Psoas muscle (tissue), 8 donors: ENCODE results near the gene IFFO2. TPM values are rescaled to one million over a fixed set of nuclear protein-coding genes. Genes with fewer than 3 reads are reported as not detected.

Experiments used
- ATAC-seq, 4 donors: fragments of 200-7000 bp; cut with Tn5 transposase; one replicate each; pipeline ENCODE4 v1.9.1; 2020; ENCODE audit warnings: moderate library complexity in 3 of 4, mild to moderate bottlenecking in 2 of 4
- DNase-seq, 2 donors: peaks; one replicate each; pipeline ENCODE4 v3.0.0-alpha.2; 2020
- H3K27ac ChIP-seq: fragments of 200-600 bp; one replicate; pipeline ENCODE4 v1.8.0; 2022
- H3K27me3 ChIP-seq, 3 donors: fragments of 200-600 bp in 1 of 3; one replicate each; pipeline versions ENCODE4 v1.6.1 to v1.8.0; 2013 to 2022; ENCODE audit warnings: low read length in 2 of 3, mild to moderate bottlenecking in 2 of 3, moderate library complexity in 1 of 3; ENCODE audit not compliant: insufficient read depth in 3 of 3
- H3K36me3 ChIP-seq, 2 donors: fragments of 200-600 bp in 1 of 2; one replicate each; pipeline versions ENCODE4 v1.6.1 to v1.8.0; 2013 to 2022; ENCODE audit warnings: low read depth in 1 of 2, mild to moderate bottlenecking in 1 of 2, moderate library complexity in 1 of 2; ENCODE audit not compliant: insufficient read depth in 1 of 2
- H3K4me1 ChIP-seq: fragments of 200-600 bp; one replicate; pipeline ENCODE4 v1.8.0; 2022
- H3K4me3 ChIP-seq: fragments of 200-600 bp; one replicate; pipeline ENCODE4 v1.8.0; 2022; ENCODE audit warnings: mild to moderate bottlenecking
- H3K9me3 ChIP-seq: fragments of 200-600 bp; one replicate; pipeline ENCODE4 v1.8.0; 2022
- WGBS, 3 donors: extraction: QIAGEN DNeasy Blood & Tissue Kit; methylation state at CpG; one replicate each; pipeline versions ENCODE4 v1.1.6 to v1.1.7; 2013; 5-methylcytosine and 5-hydroxymethylcytosine counted together
- intact Hi-C, 2 donors: fragments of 100-400 bp; cut with DNase I; formaldehyde crosslinking; loops; one replicate each; pipeline versions ENCODE4 v1.11.0 to v1.14.2; 2022
- polyA plus RNA-seq, 3 donors: library from polyadenylated mRNA; stranded (reverse); fragments of 200-250 nt; gene quantifications; one replicate each; pipeline ENCODE4 v1.2.3, GENCODE V29; 2013
- total RNA-seq, 4 donors: library from RNA; stranded (reverse); fragmentation: NEBNext Ultra II Directional in 2 of 4; extraction: Animal tissue kit (Norgen Biotek cat#: 25700) in 2 of 4; gene quantifications; one replicate each; pipeline versions ENCODE4 v1.2.1 to v1.2.4, GENCODE V29; 2021 to 2023
- TF ChIP-seq, protein P1 (sequence below): fragments of 200-600 bp; IDR thresholded peaks from one replicate; pipeline ENCODE4 v1.8.0; 2022; ENCODE audit warnings: antibody characterized with exemption
- donor health status: healthy with polysubstance abuse.
- donor health status: DM: no; HTN: no; CAD: no; lungs with moderate emphysema.
- donor health status: Bipolar disorder and iron deficiency.
- donor health status: healthy.
- donor health status: DM: yes; HTN: yes; CAD: no.
- donor health status: DM: no; HTN: no; CAD: no.
- donor health status: DM: no; HTN: no; CAD: no.
- donor health status: DM: yes; HTN: yes; CAD: no.

Gene IFFO2
- total and polyA plus RNA-seq, 7 donors: 0.94 to 14.0 (median 3.7) TPM

DNA sequence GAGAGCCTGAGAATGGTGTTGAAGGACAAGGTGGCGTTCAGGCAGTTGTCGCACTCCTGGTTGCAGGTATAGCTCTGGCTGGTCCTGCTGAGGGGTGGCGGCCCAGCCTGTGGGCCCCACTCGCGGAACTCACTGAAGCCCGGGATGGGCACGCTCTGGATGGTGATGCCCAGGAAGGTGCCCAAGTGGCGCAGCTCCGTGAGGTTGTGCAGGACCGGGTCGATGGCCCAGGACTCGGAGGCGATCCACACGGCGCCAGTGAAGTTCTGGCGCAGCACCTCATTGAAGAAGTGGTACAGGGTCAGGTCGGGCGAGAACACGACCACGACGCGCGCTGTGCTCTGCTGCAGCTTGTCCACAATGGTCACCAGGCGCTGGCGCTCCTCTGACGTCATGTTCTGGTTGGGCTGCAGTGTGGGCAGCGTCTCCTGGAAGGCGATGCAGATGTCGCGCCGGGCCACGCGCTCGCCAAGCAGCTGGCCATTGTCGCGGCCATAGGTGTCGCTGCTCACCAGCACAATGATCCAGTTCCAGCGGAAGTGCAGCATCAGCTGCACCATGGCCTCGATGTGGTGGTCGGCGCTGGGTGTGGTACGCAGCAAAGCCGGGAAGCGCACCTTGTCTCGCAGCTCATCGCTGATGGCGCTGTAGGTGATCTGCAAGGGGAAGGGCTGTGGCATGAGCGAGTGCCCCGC lies 102.0 kb downstream of the IFFO2 start:
- no peak for DNase-seq
- no peak for ATAC-seq
- H3K27ac ChIP-seq: no peak overlapping the region
- 89 to 92% (median 90%) methylated on average over 49 of the region's 49 CpGs for WGBS, 3 donors
- peaks cover 0 to 6% (median 2%) of the 10 kb centered on the region in 3 donors for H3K27me3 ChIP-seq
- no peaks in the 10 kb centered on the region for H3K36me3 ChIP-seq
- no peaks in the 10 kb centered on the region for H3K4me1 ChIP-seq
- H3K9me3 ChIP-seq: no peaks in the 10 kb centered on the region
- intact Hi-C loops: no loop called here
- H3K4me3 ChIP-seq: no peak overlapping the region
- TF ChIP-seq, protein P1, sequence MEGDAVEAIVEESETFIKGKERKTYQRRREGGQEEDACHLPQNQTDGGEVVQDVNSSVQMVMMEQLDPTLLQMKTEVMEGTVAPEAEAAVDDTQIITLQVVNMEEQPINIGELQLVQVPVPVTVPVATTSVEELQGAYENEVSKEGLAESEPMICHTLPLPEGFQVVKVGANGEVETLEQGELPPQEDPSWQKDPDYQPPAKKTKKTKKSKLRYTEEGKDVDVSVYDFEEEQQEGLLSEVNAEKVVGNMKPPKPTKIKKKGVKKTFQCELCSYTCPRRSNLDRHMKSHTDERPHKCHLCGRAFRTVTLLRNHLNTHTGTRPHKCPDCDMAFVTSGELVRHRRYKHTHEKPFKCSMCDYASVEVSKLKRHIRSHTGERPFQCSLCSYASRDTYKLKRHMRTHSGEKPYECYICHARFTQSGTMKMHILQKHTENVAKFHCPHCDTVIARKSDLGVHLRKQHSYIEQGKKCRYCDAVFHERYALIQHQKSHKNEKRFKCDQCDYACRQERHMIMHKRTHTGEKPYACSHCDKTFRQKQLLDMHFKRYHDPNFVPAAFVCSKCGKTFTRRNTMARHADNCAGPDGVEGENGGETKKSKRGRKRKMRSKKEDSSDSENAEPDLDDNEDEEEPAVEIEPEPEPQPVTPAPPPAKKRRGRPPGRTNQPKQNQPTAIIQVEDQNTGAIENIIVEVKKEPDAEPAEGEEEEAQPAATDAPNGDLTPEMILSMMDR: no peak

Other genes with a start within 250 kb of the IFFO2 start
- not detected for gene TAS1R2, start 97.0 kb downstream of the IFFO2 start, total RNA-seq
- not detected for gene TAS1R2, start 97.0 kb downstream of the IFFO2 start, polyA plus RNA-seq
- gene ALDH4A1, start 54.1 kb downstream of the IFFO2 start, total RNA-seq: 10 to 100 TPM; 31.9 to 81.1 (median 47.0) TPM
- 10 to 100 TPM; 19.5 to 28.6 (median 22.7) TPM for gene ALDH4A1, start 54.1 kb downstream of the IFFO2 start, polyA plus RNA-seq